Epithelial cell of proximal tubule (primary cell): ENCODE data around the gene CADPS. TPM values are rescaled to one million over a fixed set of nuclear protein-coding genes. Genes with fewer than 3 reads are reported as not detected.

ENCODE experiments used
- DNase-seq: peaks from one replicate; pipeline ENCODE4 v3.0.0-alpha.2; 2011; ENCODE audit warnings: low read depth
- H3K4me3 ChIP-seq: 2 replicates; pipeline ENCODE4 v1.5.1; 2011; ENCODE audit warnings: low read depth, mild to moderate bottlenecking, low read length
- CTCF ChIP-seq: conservative IDR thresholded peaks from 2 replicates; pipeline ENCODE4 v1.5.1; 2012; ENCODE audit warnings: low read depth, mild to moderate bottlenecking, low read length
- total RNA-seq: library from RNA; depleted of rRNA; stranded (reverse); fragments of >200 nt; gene quantifications from 2 replicates; pipeline ENCODE4 v1.2.3, GENCODE V29; 2015

The CADPS gene
- total RNA-seq, 1 donor from 2014 or later = not detected

GRCh38 chr3:62636235-62636826, 238.9 kb downstream of the CADPS start:
- no peak for TF ChIP-seq CTCF
- no peak overlapping the region for H3K4me3 ChIP-seq
- no peak for DNase-seq

GRCh38 chr3:62632510-62633294, 242.5 kb downstream of the CADPS start:
- H3K4me3 ChIP-seq = no peak overlapping the region
- peak; percentile 29 for TF ChIP-seq CTCF
- DNase-seq = no peak

- DNase-seq = no peak
- TF ChIP-seq CTCF = no peak
- H3K4me3 ChIP-seq = no peak overlapping the region
Observed at GRCh38 chr3:62631488-62631887, 243.7 kb downstream of the CADPS start.

- H3K4me3 ChIP-seq = no peak overlapping the region
- TF ChIP-seq CTCF = no peak
- DNase-seq = no peak
Observed at GRCh38 chr3:62630664-62631063, 244.6 kb downstream of the CADPS start.

- H3K4me3 ChIP-seq = no peak overlapping the region
- DNase-seq = no peak
- no peak for TF ChIP-seq CTCF
Observed at GRCh38 chr3:62625268-62625667, 249.9 kb downstream of the CADPS start.

- no peak for DNase-seq
- TF ChIP-seq CTCF = no peak
- no peak overlapping the region for H3K4me3 ChIP-seq
Observed at GRCh38 chr3:62624185-62624584, 251.0 kb downstream of the CADPS start.
